Measurements from ENCODE around the gene YBX2. TPM values are rescaled to one million over a fixed set of nuclear protein-coding genes. Genes with fewer than 3 reads are reported as not detected.
A peak's percentile ranks its signal among the peaks of the same experiment; 100 is the strongest.

Gene YBX2
- total RNA-seq, 1 experiment from 2014 or later: not detected

DNA sequence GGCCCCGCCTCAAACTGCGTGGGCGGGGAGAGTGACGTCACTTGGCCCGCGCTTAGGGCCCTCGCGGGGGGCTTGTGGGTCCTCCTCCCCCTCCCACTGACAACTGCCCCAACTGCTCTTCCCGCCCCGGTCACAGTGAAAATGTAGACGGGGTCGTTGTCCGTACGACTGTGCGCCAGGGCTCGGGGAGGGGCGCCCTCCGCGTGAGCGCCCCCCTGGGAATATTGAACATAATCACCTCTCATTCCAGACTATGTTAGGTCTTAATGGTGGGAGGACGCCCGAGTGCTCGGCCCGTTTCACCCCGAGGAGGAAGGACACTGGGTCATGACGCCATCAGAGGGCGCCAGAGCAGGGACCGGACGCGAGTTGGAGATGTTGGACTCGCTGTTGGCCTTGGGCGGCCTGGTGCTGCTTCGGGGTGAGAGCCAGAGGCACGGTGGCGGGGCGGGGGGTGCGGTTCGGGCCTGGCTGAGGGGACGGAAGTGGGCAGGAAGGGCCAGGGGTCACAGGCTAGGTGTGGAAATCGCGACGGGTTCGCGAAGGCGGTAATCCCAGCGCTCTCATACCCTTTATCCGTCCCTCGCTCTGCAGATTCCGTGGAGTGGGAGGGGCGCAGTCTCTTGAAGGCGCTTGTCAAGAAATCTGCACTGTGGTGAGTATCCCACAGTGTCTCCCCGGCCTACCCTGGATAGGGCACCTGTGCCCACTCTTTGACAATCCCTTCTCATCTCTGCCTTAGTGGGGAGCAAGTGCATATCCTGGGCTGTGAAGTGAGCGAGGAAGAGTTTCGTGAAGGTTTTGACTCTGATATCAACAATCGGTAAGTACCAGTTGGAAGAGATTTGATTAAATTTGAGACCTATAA lies 42.0 kb downstream of the YBX2 start, which contains the start of gene ELP5:
TSS of gene ELP5 (plus strand) at position 40 of the 868 bp plus-strand sequence. CDS start at position 376, 336 bp downstream.
- H3K36me3 ChIP-seq (ENCODE audit: insufficient read depth, low read length): peaks cover 19% of the 10 kb centered on the region; the same call in 1 of the 2 replicates
- peak within 1 kb of the TSS; percentile 90 for H3K4me3 ChIP-seq (ENCODE audit: low read length)
- peaks cover 60% of the 10 kb centered on the region for H3K79me2 ChIP-seq (ENCODE audit: low read length)
- peak within 1 kb of the TSS; percentile 94 for H3K4me2 ChIP-seq (ENCODE audit: low read depth, low read length, poor library complexity, severe bottlenecking)
- peak; percentile 97 for DNase-seq
- H3K9me3 ChIP-seq (ENCODE audit: low read length): no peaks in the 10 kb centered on the region
- H2AFZ ChIP-seq (ENCODE audit: low read length): peak within 1 kb of the TSS; percentile 58; the same call in 1 of the 2 replicates
- H3K9me2 ChIP-seq (replicated peaks; ENCODE audit: insufficient read depth, low read length): no peaks in the 10 kb centered on the region
- H3K4me1 ChIP-seq (ENCODE audit: low read length): peaks cover 27% of the 10 kb centered on the region
- peaks cover 17% of the 10 kb centered on the region; the same call in 1 of the 2 replicates for H4K20me1 ChIP-seq (ENCODE audit: insufficient read depth, low read depth, low read length)
- H3K27ac ChIP-seq (ENCODE audit: low read length): peak within 1 kb of the TSS; percentile 80
- H3K9ac ChIP-seq (ENCODE audit: low read length): peak within 1 kb of the TSS; percentile 94
- H3K27me3 ChIP-seq (ENCODE audit: low read length): no peaks in the 10 kb centered on the region

DNA sequence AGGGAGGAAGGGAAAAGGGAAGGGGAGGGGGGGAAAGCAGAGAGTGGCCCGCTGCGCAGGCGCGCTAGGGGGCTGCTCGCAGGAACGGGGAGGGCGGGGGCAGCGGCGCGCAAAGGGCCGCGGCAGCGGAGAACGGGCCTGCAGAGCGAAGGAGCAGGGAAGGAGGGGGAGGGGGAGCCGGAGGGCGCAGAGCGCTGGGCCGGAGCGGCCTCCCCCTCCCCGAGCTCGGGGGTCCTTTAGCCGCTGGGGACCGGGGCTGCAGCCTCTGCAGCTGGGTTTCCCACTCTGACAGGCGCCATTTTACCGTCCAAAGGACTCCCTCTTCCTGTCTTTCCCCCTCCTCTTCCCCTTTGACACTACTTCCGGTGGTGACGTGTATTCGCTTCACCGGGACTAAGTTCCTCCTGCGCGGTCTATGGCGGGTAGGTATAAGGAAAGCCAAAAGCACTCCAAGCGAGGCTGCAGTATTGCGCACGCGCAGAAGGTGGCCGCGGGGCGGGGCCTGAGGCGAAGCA lies 42.7 kb downstream of the YBX2 start, which contains the start of gene CTDNEP1:
TSS of gene CTDNEP1 (minus strand) at position 74 of the 515 bp plus-strand sequence. CDS start 438 bp downstream, outside the sequence.
- peak within 1 kb of the TSS; percentile 94 for H3K4me2 ChIP-seq (ENCODE audit: low read depth, low read length, poor library complexity, severe bottlenecking)
- H3K4me3 ChIP-seq (ENCODE audit: low read length): peak within 1 kb of the TSS; percentile 90
- peaks cover 27% of the 10 kb centered on the region for H3K4me1 ChIP-seq (ENCODE audit: low read length)
- H2AFZ ChIP-seq (ENCODE audit: low read length): peak within 1 kb of the TSS; percentile 58; the same call in 1 of the 2 replicates
- H4K20me1 ChIP-seq (ENCODE audit: insufficient read depth, low read depth, low read length): peaks cover 17% of the 10 kb centered on the region; the same call in 1 of the 2 replicates
- H3K79me2 ChIP-seq (ENCODE audit: low read length): peaks cover 67% of the 10 kb centered on the region
- DNase-seq: peak; percentile 99
- H3K36me3 ChIP-seq (ENCODE audit: insufficient read depth, low read length): peaks cover 20% of the 10 kb centered on the region; the same call in 1 of the 2 replicates
- no peaks in the 10 kb centered on the region for H3K9me2 ChIP-seq (replicated peaks; ENCODE audit: insufficient read depth, low read length)
- no peaks in the 10 kb centered on the region for H3K27me3 ChIP-seq (ENCODE audit: low read length)
- peak within 1 kb of the TSS; percentile 94 for H3K9ac ChIP-seq (ENCODE audit: low read length)
- no peaks in the 10 kb centered on the region for H3K9me3 ChIP-seq (ENCODE audit: low read length)
- peak within 1 kb of the TSS; percentile 80 for H3K27ac ChIP-seq (ENCODE audit: low read length)

DNA sequence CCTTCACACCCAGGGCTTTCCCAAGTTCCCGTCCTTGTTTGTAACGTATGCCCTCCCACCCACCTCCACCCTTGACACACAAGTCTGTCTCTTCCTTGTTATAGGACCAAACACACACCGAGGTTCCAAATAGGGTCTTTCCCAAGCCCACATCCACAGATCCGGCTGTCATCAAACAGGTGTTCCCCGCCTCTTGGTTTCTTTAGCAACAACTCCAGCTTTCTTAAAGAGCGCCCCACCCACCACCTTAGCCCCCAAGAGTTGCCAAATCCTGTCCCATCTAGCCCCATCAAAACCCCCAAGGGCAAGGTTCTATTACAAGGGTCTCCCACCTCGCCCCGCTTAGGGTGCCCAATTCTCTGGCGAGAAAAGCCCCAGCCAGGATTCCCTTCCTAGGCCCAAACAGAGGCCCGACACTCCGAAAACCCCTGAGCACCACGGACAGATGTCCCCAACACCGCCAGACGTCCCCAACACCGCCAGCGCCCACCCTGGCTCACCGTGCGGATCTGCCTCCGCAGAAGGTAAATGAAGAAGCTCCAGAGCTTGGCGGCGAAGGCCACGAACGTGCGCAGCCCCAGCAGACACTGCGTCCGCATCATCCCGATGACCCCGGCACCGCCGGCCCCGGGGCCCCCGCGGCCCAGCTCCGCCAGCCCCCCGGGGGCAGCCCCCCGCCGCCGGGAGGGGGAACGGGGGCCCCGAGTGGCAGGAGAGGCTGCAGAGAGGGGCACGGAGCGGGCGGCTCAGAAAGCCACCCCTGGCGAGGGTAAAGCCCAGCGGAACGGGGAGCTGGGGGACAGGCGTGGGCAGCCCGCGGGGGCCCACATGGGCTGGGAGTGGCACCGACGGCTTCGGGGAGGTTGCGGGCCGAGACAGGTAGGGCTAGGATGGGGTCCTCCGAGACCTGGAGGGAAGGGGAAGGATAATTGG lies 43.5 kb downstream of the YBX2 start:
- H3K36me3 ChIP-seq (ENCODE audit: insufficient read depth, low read length): peaks cover 22% of the 10 kb centered on the region; the same call in 1 of the 2 replicates
- peak overlapping the region; percentile 94 for H3K9ac ChIP-seq (ENCODE audit: low read length)
- peaks cover 27% of the 10 kb centered on the region for H3K4me1 ChIP-seq (ENCODE audit: low read length)
- no peaks in the 10 kb centered on the region for H3K27me3 ChIP-seq (ENCODE audit: low read length)
- H3K4me2 ChIP-seq (ENCODE audit: low read depth, low read length, poor library complexity, severe bottlenecking): peak overlapping the region; percentile 91
- DNase-seq: peak; percentile 66
- peaks cover 72% of the 10 kb centered on the region for H3K79me2 ChIP-seq (ENCODE audit: low read length)
- peak overlapping the region; percentile 76 for H3K27ac ChIP-seq (ENCODE audit: low read length)
- no peaks in the 10 kb centered on the region for H3K9me3 ChIP-seq (ENCODE audit: low read length)
- H3K4me3 ChIP-seq (ENCODE audit: low read length): peak overlapping the region; percentile 90
- H4K20me1 ChIP-seq (ENCODE audit: insufficient read depth, low read depth, low read length): peaks cover 17% of the 10 kb centered on the region; the same call in 1 of the 2 replicates
- no peak overlapping the region for H2AFZ ChIP-seq (ENCODE audit: low read length)
- no peaks in the 10 kb centered on the region for H3K9me2 ChIP-seq (replicated peaks; ENCODE audit: insufficient read depth, low read length)

DNA sequence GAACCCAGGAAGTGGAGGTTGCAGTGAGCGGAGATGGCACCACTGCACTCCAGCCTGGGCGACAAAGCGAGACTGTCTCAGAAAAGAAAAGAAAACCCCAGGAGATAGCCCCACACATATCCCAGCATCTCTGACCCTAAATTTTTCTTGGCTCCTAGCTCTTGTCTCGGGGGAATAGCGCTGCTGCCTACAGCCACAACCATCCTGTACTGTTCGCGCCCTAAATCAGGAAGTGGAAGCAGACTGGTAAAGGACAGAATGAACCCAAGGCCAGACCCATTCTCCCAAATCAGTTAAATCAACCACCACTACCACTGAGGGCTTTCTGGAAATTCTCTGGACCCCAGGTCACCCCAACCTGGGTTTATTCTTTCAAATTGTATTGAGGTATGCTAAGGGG lies 44.6 kb downstream of the YBX2 start:
- peak overlapping the region; percentile 94 for H3K9ac ChIP-seq (ENCODE audit: low read length)
- peak; percentile 72 for DNase-seq
- H3K9me3 ChIP-seq (ENCODE audit: low read length): no peaks in the 10 kb centered on the region
- H3K4me3 ChIP-seq (ENCODE audit: low read length): peak overlapping the region; percentile 90
- no peaks in the 10 kb centered on the region for H3K27me3 ChIP-seq (ENCODE audit: low read length)
- peaks cover 72% of the 10 kb centered on the region for H3K79me2 ChIP-seq (ENCODE audit: low read length)
- H3K4me1 ChIP-seq (ENCODE audit: low read length): peaks cover 27% of the 10 kb centered on the region
- peak overlapping the region; percentile 76 for H3K27ac ChIP-seq (ENCODE audit: low read length)
- H2AFZ ChIP-seq (ENCODE audit: low read length): no peak overlapping the region
- peaks cover 17% of the 10 kb centered on the region; the same call in 1 of the 2 replicates for H4K20me1 ChIP-seq (ENCODE audit: insufficient read depth, low read depth, low read length)
- H3K36me3 ChIP-seq (ENCODE audit: insufficient read depth, low read length): peaks cover 21% of the 10 kb centered on the region; the same call in 1 of the 2 replicates
- peak overlapping the region; percentile 91 for H3K4me2 ChIP-seq (ENCODE audit: low read depth, low read length, poor library complexity, severe bottlenecking)
- no peaks in the 10 kb centered on the region for H3K9me2 ChIP-seq (replicated peaks; ENCODE audit: insufficient read depth, low read length)

DNA sequence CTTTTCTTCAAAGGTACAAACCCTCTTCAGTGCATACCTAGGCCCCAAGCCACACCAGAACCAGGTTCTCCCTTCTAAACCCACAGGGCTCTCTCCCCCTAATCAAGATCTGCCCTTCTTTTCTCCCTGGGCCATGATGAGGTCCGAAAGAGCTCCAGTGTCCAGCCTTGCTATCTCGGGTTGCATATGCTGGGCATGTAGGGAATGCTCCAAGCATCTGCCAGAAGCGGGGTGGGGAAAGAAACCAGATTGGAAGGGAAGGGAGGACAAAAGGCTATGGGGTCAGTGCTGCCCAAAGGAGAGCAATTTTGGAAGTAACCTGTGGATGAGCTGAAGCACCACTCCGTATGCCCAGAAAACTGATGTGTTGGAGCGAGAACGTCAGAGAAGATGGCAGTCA lies 45.2 kb downstream of the YBX2 start:
- Histone ChIP-seq H3K9me3 (ENCODE audit: low read length) (no peaks in the 10 kb centered on the region), H3K9ac (ENCODE audit: low read length) (peak overlapping the region; percentile 94), H3K4me1 (ENCODE audit: low read length) (peaks cover 27% of the 10 kb centered on the region), H3K4me3 (ENCODE audit: low read length) (peak overlapping the region; percentile 90; the same call in 1 of the 2 replicates), H3K27me3 (ENCODE audit: low read length) (no peaks in the 10 kb centered on the region), H3K27ac (ENCODE audit: low read length) (no peak overlapping the region; the same call in 1 of the 2 replicates), H3K36me3 (ENCODE audit: insufficient read depth, low read length) (peaks cover 16% of the 10 kb centered on the region; the same call in 1 of the 2 replicates), H3K79me2 (ENCODE audit: low read length) (peaks cover 66% of the 10 kb centered on the region), H2AFZ (ENCODE audit: low read length) (no peak overlapping the region), H4K20me1 (ENCODE audit: insufficient read depth, low read depth, low read length) (peaks cover 17% of the 10 kb centered on the region; the same call in 1 of the 2 replicates), H3K4me2 (ENCODE audit: low read depth, low read length, poor library complexity, severe bottlenecking) (peak overlapping the region; percentile 91), H3K9me2 (replicated peaks; ENCODE audit: insufficient read depth, low read length) (no peaks in the 10 kb centered on the region)
- DNase-seq: no peak

DNA sequence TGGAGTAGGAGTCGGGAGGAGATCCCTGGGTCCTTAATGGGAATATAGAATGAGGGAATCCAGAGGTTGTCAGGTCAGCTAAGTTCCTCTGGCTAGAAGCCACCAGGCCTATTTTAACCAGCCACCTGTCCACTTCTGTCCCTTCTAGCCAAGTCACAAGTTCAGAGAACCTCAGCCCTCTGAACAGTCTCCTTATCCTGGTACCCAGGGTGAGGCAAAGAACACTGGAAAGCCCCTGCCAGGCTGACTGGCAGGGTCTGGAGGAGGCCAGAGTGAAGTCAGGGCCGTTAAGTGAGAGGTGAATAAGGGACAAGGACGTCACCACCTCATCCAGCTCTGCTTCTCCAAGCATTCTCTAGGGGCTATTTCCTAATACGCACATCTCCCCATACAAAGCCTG lies 45.6 kb downstream of the YBX2 start:
- H4K20me1 ChIP-seq (ENCODE audit: insufficient read depth, low read depth, low read length): peaks cover 17% of the 10 kb centered on the region; the same call in 1 of the 2 replicates
- H3K4me1 ChIP-seq (ENCODE audit: low read length): peaks cover 27% of the 10 kb centered on the region
- peak overlapping the region; percentile 91 for H3K4me2 ChIP-seq (ENCODE audit: low read depth, low read length, poor library complexity, severe bottlenecking)
- peak overlapping the region; percentile 94 for H3K9ac ChIP-seq (ENCODE audit: low read length)
- H3K27me3 ChIP-seq (ENCODE audit: low read length): no peaks in the 10 kb centered on the region
- H3K9me2 ChIP-seq (replicated peaks; ENCODE audit: insufficient read depth, low read length): no peaks in the 10 kb centered on the region
- peaks cover 63% of the 10 kb centered on the region for H3K79me2 ChIP-seq (ENCODE audit: low read length)
- no peak overlapping the region; the same call in 1 of the 2 replicates for H3K27ac ChIP-seq (ENCODE audit: low read length)
- DNase-seq: no peak
- peaks cover 13% of the 10 kb centered on the region; the same call in 1 of the 2 replicates for H3K36me3 ChIP-seq (ENCODE audit: insufficient read depth, low read length)
- H2AFZ ChIP-seq (ENCODE audit: low read length): no peak overlapping the region
- H3K9me3 ChIP-seq (ENCODE audit: low read length): no peaks in the 10 kb centered on the region
- no peak overlapping the region for H3K4me3 ChIP-seq (ENCODE audit: low read length)

DNA sequence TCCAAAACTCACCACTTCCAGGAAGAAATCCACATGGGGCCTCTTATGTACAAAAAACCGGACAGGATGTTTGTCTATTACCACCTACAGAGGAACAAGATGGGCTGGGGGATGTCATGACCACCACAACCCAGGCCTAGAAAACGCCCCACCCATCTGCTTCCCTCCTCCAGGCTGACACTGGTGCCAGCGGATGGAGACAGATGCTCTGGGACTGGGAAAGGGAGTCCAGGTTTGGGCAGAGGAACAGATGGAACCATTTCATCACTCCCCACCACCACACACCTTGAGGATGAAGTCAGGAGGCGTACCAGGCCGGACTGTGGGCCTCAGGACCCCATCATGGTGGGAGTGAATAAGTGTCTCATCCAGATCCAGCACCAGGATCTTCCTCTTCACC lies 47.7 kb downstream of the YBX2 start:
- peaks cover 56% of the 10 kb centered on the region for H3K79me2 ChIP-seq (ENCODE audit: low read length)

More for the DNA sequence above, 47.7 kb downstream of the YBX2 start:
- Histone ChIP-seq H3K9me2 (replicated peaks; ENCODE audit: insufficient read depth, low read length) (no peaks in the 10 kb centered on the region), H3K36me3 (ENCODE audit: insufficient read depth, low read length) (peaks cover 13% of the 10 kb centered on the region; the same call in 1 of the 2 replicates), H3K4me1 (ENCODE audit: low read length) (peaks cover 30% of the 10 kb centered on the region), H2AFZ (ENCODE audit: low read length) (no peak overlapping the region), H3K9ac (ENCODE audit: low read length) (no peak overlapping the region), H3K27ac (ENCODE audit: low read length) (no peak overlapping the region), H3K4me2 (ENCODE audit: low read depth, low read length, poor library complexity, severe bottlenecking) (no peak overlapping the region), H4K20me1 (ENCODE audit: insufficient read depth, low read depth, low read length) (peaks cover 17% of the 10 kb centered on the region; the same call in 1 of the 2 replicates), H3K9me3 (ENCODE audit: low read length) (no peaks in the 10 kb centered on the region), H3K27me3 (ENCODE audit: low read length) (no peaks in the 10 kb centered on the region), H3K4me3 (ENCODE audit: low read length) (no peak overlapping the region)
- no peak for DNase-seq

Measured in Karpas-422 (cell line).